Stimulated activated CD8-positive, alpha-beta memory T cell treated with anti-CD3 and anti-CD28 coated beads, Interleukin-15, amount 100 ng/mL, for 1 hour (primary cell): Measurements from ENCODE around the gene SIDT2.
"Not testable (repeated sequence)": the region's sequence is repeated elsewhere in the genome, so short reads cannot be mapped to it uniquely, and the experiment has no call there.

Source experiments
- DNase-seq: peaks from one replicate; pipeline ENCODE4 v3.0.0-alpha.2; 2020; ENCODE audit warnings: low read depth

Gene SIDT2

GRCh38 chr11:117204283-117205080 lies 25.9 kb downstream of the SIDT2 start:
- no peak for DNase-seq

GRCh38 chr11:117205211-117205818 lies 26.8 kb downstream of the SIDT2 start:
- DNase-seq = no peak

GRCh38 chr11:117206111-117206510 lies 27.6 kb downstream of the SIDT2 start:
- not testable (repeated sequence) for DNase-seq

- DNase-seq = not testable (repeated sequence)
Observed at GRCh38 chr11:117206859-117207258, 28.3 kb downstream of the SIDT2 start.

GRCh38 chr11:117207481-117207880 lies 28.9 kb downstream of the SIDT2 start:
- DNase-seq = not testable (repeated sequence)

GRCh38 chr11:117208710-117209109 lies 30.2 kb downstream of the SIDT2 start:
- not testable (repeated sequence) for DNase-seq

GRCh38 chr11:117209351-117210125 lies 31.0 kb downstream of the SIDT2 start:
- DNase-seq = not testable (repeated sequence)

DNA sequence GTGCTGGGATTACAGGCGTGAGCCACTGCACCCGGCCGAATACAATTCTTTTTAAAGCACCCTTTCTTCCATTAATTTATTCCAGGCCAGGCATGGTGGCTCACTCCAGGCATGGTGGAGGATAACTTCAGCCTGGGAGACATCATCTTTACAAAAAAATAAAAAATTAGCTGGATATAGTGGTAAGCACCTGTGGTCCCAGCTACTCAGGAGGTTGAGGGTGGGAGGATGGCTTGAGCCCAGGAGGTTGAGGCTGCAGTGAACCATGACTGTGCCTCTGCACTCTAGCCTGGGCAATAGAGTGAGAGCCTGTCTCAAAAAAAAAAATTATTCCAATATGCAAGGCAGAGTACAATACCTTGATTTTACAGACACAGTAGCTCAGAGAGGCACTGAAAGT lies 32.1 kb downstream of the SIDT2 start:
- no peak for DNase-seq

DNA sequence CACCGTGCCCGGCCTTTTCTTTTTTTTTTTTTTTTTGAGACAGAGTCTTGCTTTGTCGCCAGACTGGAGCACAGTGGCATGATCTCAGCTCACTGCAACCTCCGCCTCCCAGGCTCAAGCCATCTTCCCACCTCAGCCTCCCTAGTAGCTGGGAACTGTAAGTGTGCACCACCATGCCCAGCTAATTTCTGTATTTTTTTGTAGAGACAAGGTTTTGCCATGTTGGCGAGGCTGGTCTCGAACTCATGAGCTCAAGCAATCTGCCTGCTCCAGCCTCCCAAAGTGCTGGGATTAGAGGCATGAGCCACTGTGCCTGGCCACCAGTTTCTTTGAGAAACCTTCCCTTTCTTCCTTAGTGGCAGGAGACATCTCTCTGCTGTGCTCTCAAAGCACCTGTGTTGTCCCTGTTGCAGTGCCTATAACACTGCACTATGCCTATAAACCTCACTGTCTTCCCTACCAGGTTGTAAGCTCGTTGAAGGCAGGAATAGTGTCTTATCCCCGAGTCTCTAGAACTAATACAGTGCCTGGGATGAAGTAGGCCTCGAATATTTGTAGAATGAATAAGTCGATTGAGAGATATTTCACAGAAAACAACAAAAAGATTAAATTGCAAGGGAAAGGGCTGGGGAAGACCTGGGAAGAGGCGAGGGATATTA lies 34.3 kb downstream of the SIDT2 start:
- no peak for DNase-seq

DNA sequence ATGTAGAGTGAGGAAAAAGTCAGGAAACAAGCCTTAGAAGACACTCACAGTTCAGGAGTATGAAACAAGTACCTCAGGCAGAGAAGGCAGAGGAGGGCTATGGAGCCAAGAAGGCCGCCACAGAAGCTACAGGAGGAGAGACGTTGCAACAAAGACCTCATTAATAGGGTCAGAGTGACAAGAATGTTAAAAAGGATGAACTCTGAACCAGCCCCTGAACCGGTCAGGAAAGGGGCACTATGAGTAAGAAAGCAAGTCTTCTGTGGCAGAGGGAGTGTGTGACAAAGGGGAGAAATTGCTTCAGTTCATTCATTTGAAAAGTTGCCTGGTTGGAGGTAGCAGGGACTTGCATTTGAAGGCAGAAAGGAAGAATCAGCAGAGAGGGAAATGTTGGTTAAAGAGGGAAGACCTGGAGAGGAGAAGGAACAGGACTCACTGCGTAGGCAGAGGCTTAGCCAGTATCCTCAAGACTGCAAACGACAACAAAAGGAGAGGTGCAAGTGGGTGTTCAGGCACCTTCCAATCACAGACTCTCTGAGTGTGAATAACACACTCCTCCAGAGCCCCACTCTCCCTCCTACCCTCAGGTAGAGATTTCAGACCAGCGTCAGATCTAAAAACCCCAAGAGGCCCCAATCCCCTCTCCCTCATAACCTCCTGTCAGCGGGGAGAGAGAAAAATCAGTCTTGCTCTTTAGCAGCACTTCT lies 36.0 kb downstream of the SIDT2 start:
- DNase-seq = no peak

DNA sequence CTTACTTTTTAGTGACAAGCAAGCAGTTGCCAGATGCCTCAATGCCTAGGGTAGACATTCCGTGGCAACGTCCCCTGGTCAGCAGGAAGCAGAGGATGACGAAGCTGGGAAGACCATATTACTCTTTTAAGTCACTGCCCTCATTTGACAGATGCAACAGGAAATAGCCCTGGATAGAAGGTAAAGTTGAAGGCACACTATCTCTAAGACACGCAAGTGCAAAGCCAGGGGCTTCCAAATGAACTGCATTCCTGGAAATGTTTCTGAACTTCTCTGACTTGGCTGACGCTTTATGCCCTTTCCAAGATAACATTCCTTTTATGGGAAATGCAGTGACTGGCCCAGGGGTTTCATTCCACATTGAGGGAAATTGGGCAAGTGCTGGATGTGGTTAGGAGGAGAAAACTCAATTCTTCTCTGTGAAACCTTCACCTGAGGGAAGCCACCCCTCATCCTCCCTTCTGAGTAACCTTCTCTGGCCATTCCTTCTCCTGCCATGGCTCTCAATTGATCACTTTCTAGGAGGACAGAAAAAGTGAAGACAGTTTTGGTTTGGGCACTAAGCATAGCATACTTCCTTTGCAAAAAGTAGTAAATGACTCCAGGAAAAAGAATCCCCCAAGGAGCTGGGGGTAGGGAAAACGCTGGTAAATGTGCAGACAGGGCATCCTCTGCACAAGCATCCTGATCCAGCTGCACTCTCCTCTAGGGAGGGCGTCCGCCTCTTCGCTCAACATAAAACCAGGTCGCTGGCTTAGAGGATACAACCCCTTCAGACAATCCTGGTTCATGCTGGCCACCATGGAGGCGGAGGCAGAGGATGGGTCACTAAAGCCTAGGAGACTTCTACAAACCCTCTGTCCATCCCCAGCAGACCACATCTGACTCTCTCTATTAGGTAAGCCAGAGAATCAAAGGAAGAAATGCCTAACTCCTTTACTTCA lies 38.9 kb downstream of the SIDT2 start:
- no peak for DNase-seq

GRCh38 chr11:117218133-117218915 lies 39.8 kb downstream of the SIDT2 start:
- no peak for DNase-seq

- no peak for DNase-seq
Observed at GRCh38 chr11:117219001-117219400, 40.5 kb downstream of the SIDT2 start.

- DNase-seq = no peak
Observed at GRCh38 chr11:117219455-117219854, 40.9 kb downstream of the SIDT2 start.

GRCh38 chr11:117219995-117220394 lies 41.5 kb downstream of the SIDT2 start:
- no peak for DNase-seq

DNA sequence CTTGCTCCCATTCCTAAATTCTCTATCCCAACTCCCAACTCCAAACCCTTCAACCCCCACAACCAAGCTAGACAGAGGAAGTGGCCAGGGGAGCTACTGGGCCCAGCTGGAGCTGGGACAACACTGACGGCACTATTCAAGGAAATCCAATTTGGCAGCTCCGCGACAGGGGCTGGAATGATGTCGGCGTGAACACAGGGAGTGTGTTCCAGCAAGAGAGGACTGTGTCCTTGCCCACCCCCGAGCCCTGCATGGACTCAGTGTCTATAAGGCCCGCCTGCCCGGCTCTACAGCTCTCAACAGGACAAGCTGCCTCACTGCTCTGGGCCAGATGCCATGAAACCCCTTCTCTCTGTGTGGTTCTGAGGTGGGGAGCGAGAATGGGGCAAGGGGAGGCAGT lies 42.0 kb downstream of the SIDT2 start:
- no peak for DNase-seq

GRCh38 chr11:117220999-117221774 lies 42.6 kb downstream of the SIDT2 start:
- DNase-seq = no peak

GRCh38 chr11:117221775-117222517 lies 43.4 kb downstream of the SIDT2 start:
- DNase-seq = no peak
